GM21717 (cell line): ENCODE results near the gene NHSL2.

Experiments
- ATAC-seq: cut with Tn5 transposase; IDR thresholded peaks from one replicate; pipeline ENCODE4 v1.9.1; 2021; ENCODE audit warnings: mild to moderate bottlenecking, moderate library complexity; ENCODE audit not compliant: unreplicated experiment

Gene NHSL2

GRCh38 chrX:72016881-72017783 lies 106.5 kb downstream of the NHSL2 start:
- no peak for ATAC-seq

GRCh38 chrX:72018277-72019112 lies 107.8 kb downstream of the NHSL2 start:
- no peak for ATAC-seq

- ATAC-seq, result no peak
These were observed 108.8 kb downstream of the NHSL2 start for GRCh38 chrX:72019487-72019886.

GRCh38 chrX:72020204-72020603 lies 109.6 kb downstream of the NHSL2 start:
- ATAC-seq, result no peak

GRCh38 chrX:72020788-72021187 lies 110.1 kb downstream of the NHSL2 start:
- ATAC-seq, result peak; percentile 73

GRCh38 chrX:72021975-72022374 lies 111.3 kb downstream of the NHSL2 start:
- ATAC-seq, result no peak

GRCh38 chrX:72023071-72023470 lies 112.4 kb downstream of the NHSL2 start:
- ATAC-seq, result no peak

- no peak for ATAC-seq
These were observed 114.7 kb downstream of the NHSL2 start for GRCh38 chrX:72025236-72025770.

GRCh38 chrX:72026341-72027023 lies 115.8 kb downstream of the NHSL2 start:
- ATAC-seq, result no peak

GRCh38 chrX:72027024-72027913 lies 116.6 kb downstream of the NHSL2 start:
- no peak for ATAC-seq

- no peak for ATAC-seq
These were observed 117.3 kb downstream of the NHSL2 start for GRCh38 chrX:72027914-72028307.

GRCh38 chrX:72028701-72029470 lies 118.2 kb downstream of the NHSL2 start:
- ATAC-seq, result no peak

- ATAC-seq, result no peak
These were observed 119.1 kb downstream of the NHSL2 start for GRCh38 chrX:72029483-72030411.

- ATAC-seq, result no peak
These were observed 119.8 kb downstream of the NHSL2 start for GRCh38 chrX:72030431-72030830.

GRCh38 chrX:72031118-72031517 lies 120.5 kb downstream of the NHSL2 start:
- ATAC-seq, result no peak

GRCh38 chrX:72031634-72032033 lies 121.0 kb downstream of the NHSL2 start:
- no peak for ATAC-seq

- no peak for ATAC-seq
These were observed 127.0 kb downstream of the NHSL2 start for GRCh38 chrX:72037601-72038000.

GRCh38 chrX:72038016-72038415 lies 127.4 kb downstream of the NHSL2 start:
- ATAC-seq, result no peak
